A673 (cell line): ENCODE results near the gene THAP12. TPM values are rescaled to one million over a fixed set of nuclear protein-coding genes. Genes with fewer than 3 reads are reported as not detected.
A peak's percentile ranks its signal among the peaks of the same experiment; 100 is the strongest.

Source experiments
- BruUV-seq: library from RNA; stranded (reverse); fragments of 400-500 nt; replicated peaks from 2 replicates; lab custom pipeline; 2021; lab: Mats Ljungman, UMichigan
- CTCF ChIA-PET: fragments of 300-600 bp; sonication (Branson Sonifier 250); formaldehyde crosslinking; loops from one replicate; lab custom pipeline; 2022; ENCODE audit warnings: antibody characterized with exemption; lab: Charles Lee
- POLR2A ChIA-PET: fragments of 300-600 bp; sonication (Branson Sonifier 250); formaldehyde crosslinking; loops from one replicate; lab custom pipeline; 2022; ENCODE audit warnings: antibody characterized with exemption; ENCODE audit not compliant: low non-redundant PET; lab: Charles Lee
- DNase-seq: peaks from one replicate; pipeline ENCODE4 v3.0.0-alpha.2; 2015; ENCODE audit warnings: low spot score
- H3K27ac ChIP-seq: fragments of 200-600 bp; sonication (generic); 2 replicates; pipeline ENCODE4 v1.5.1; 2016; ENCODE audit warnings: mixed run types, low read depth, mild to moderate bottlenecking, mixed read lengths, antibody characterized with exemption, low read length; ENCODE audit not compliant: poor library complexity, severe bottlenecking
- H3K27me3 ChIP-seq: fragments of 200-600 bp; sonication (generic); replicated peaks from 2 replicates; pipeline ENCODE4 v1.6.1; 2017; ENCODE audit warnings: mixed run types, low read depth, mild to moderate bottlenecking, mixed read lengths, antibody characterized with exemption, low read length; ENCODE audit not compliant: insufficient read depth, poor library complexity
- H3K36me3 ChIP-seq: fragments of 200-600 bp; sonication (generic); 2 replicates; pipeline ENCODE4 v1.6.1; 2016; ENCODE audit warnings: mixed run types, mild to moderate bottlenecking, mixed read lengths, antibody characterized with exemption, low read length; ENCODE audit not compliant: insufficient read depth, poor library complexity, severe bottlenecking
- H3K4me1 ChIP-seq: fragments of 200-600 bp; sonication (generic); 2 replicates; pipeline ENCODE4 v1.6.1; 2017; ENCODE audit warnings: mixed run types, mild to moderate bottlenecking, mixed read lengths, antibody characterized with exemption, low read length; ENCODE audit not compliant: insufficient read depth, poor library complexity, severe bottlenecking
- H3K4me3 ChIP-seq: fragments of 200-600 bp; sonication (generic); 2 replicates; pipeline ENCODE4 v1.5.1; 2016; ENCODE audit warnings: low read depth, mixed run types, mild to moderate bottlenecking, mixed read lengths, low read length; ENCODE audit not compliant: poor library complexity, severe bottlenecking
- H3K9me3 ChIP-seq: fragments of 200-600 bp; sonication (generic); 2 replicates; pipeline ENCODE4 v1.6.1; 2016; ENCODE audit warnings: mixed run types, low read depth, mild to moderate bottlenecking, mixed read lengths, antibody characterized with exemption, low read length; ENCODE audit not compliant: poor library complexity, severe bottlenecking
- CTCF ChIP-seq: fragments of 300-800, 200-600 bp; sonication (generic); conservative IDR thresholded peaks from 2 replicates; pipeline ENCODE4 v1.5.1; 2017; ENCODE audit warnings: low read depth, mild to moderate bottlenecking, antibody characterized with exemption, low read length, moderate library complexity, mixed read lengths
- EZH2 ChIP-seq: fragments of 200-600 bp; sonication (generic); IDR thresholded peaks from 2 replicates; pipeline ENCODE4 v1.6.1; 2017; ENCODE audit warnings: borderline replicate concordance, low read depth, mild to moderate bottlenecking, mixed read lengths, antibody characterized with exemption, low read length; ENCODE audit not compliant: poor library complexity, severe bottlenecking
- intact Hi-C: fragments of 100-400 bp; cut with micrococcal nuclease; formaldehyde crosslinking; loops from one replicate; pipeline ENCODE4 v1.10.0; 2022; ENCODE audit not compliant: unreplicated experiment
- total RNA-seq: library from RNA; stranded (reverse); gene quantifications from 2 replicates; pipeline ENCODE4 v1.2.3, GENCODE V29; 2021

The THAP12 gene
- total RNA-seq, 1 experiment from 2014 or later = 53.1 TPM

- Histone ChIP-seq H3K4me3 (no peak overlapping the region), H3K9me3 (no peaks in the 10 kb centered on the region), H3K27ac (no peak overlapping the region), H3K4me1 (peaks cover 13% of the 10 kb centered on the region), H3K36me3 (peaks cover 11% of the 10 kb centered on the region), H3K27me3 (no peaks in the 10 kb centered on the region)
- ChIA-PET CTCF (no interaction called here), POLR2A (interaction anchor here (0.7 kb wide), 1 partner anchor 186 kb away, joined by 3 read pairs; no protein-coding TSS in a partner anchor)
- DNase-seq = no peak
- TF ChIP-seq CTCF = peak; percentile 17; the same call in 1 of the 2 replicates
- TF ChIP-seq EZH2 = no peak
- intact Hi-C loops = no loop called here
- BruUV-seq = no TSS peak
Measured at GRCh38 chr11:76347466-76347865, 33.5 kb downstream of the THAP12 start.

GRCh38 chr11:76339221-76339620 is 41.7 kb downstream of the THAP12 start:
- no peaks in the 10 kb centered on the region for H3K36me3 ChIP-seq
- H3K4me1 ChIP-seq = no peaks in the 10 kb centered on the region
- no peak overlapping the region for H3K4me3 ChIP-seq
- no peak for DNase-seq
- ChIA-PET POLR2A (no interaction called here), CTCF (no interaction called here)
- BruUV-seq = no TSS peak
- intact Hi-C loops = no loop called here
- no peak for TF ChIP-seq CTCF
- no peak for TF ChIP-seq EZH2
- H3K9me3 ChIP-seq = peaks cover 7% of the 10 kb centered on the region
- H3K27me3 ChIP-seq = no peaks in the 10 kb centered on the region
- no peak overlapping the region for H3K27ac ChIP-seq

- H3K4me3 ChIP-seq = no peak overlapping the region
- H3K27me3 ChIP-seq = no peaks in the 10 kb centered on the region
- H3K9me3 ChIP-seq = peaks cover 7% of the 10 kb centered on the region
- intact Hi-C loops = no loop called here
- CTCF ChIA-PET = no interaction called here
- DNase-seq = no peak
- POLR2A ChIA-PET = interaction anchor here (0.6 kb wide), 1 partner anchor 438 kb away, joined by 3 read pairs; no protein-coding TSS in a partner anchor
- H3K27ac ChIP-seq = no peak overlapping the region
- TF ChIP-seq CTCF (no peak), EZH2 (no peak)
- BruUV-seq = no TSS peak
- no peaks in the 10 kb centered on the region for H3K36me3 ChIP-seq
- no peaks in the 10 kb centered on the region for H3K4me1 ChIP-seq
Measured at GRCh38 chr11:76337923-76338322, 43.0 kb downstream of the THAP12 start.
